ENCODE data around the gene ERP44.

Gene ERP44

DNA sequence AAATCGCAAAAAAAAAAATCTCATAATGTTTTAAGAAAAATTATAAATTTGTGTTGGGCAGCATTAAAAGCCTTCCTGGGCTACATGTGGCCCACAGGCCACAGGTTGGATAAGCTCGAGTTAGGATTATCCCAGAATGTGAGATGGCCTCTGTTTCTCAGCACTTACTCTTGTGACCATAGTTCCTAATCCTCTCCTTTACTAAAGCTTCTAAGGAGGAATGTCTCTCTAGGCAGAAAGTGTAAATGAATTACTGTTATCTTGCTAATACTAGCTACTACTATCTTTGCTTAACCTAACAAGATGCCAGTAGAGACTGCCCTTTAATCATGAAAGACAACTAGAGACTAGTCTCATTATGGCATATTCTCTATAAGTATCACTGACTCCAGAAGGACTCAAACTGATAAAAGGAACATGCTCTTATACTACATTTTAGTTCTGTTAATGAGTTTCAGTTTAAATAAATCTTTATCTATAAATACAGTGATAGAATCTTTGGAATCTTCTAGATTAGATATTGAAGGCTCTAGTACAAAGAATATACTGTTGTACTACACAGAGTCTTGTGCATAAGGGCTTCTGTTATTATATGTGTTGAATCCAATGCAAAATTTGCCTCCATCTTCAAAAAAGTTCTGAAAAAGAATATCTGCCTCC is 14.0 kb upstream of the ERP44 start:
- no peak overlapping the region for H3K27ac ChIP-seq (ENCODE audit: low read length)

GRCh38 chr9:100111235-100111634 is 12.4 kb upstream of the ERP44 start:
- H3K4me1 ChIP-seq (ENCODE audit: insufficient read depth, low read length): no peaks in the 10 kb centered on the region
- no peak for TF ChIP-seq EZH2 (IDR thresholded peaks at IDR 0.05; ENCODE audit: borderline replicate concordance, low read depth, low read length, severe bottlenecking)
- H3K36me3 ChIP-seq (ENCODE audit: insufficient read depth, low read length): peaks cover 30% of the 10 kb centered on the region; the same call in 1 of the 2 replicates
- no peak overlapping the region for H3K9ac ChIP-seq (ENCODE audit: low read depth, low read length)
- H3K27me3 ChIP-seq (ENCODE audit: insufficient read depth, low read length, poor library complexity): no peaks in the 10 kb centered on the region
- H3K79me2 ChIP-seq (ENCODE audit: insufficient read depth, low read length): peaks cover 3% of the 10 kb centered on the region; the same call in 1 of the 2 replicates
- no peak overlapping the region for H3K27ac ChIP-seq (ENCODE audit: low read length)
- H2AFZ ChIP-seq (ENCODE audit: low read depth, low read length): no peak overlapping the region
- H3K9me3 ChIP-seq (ENCODE audit: insufficient read depth, low read length, severe bottlenecking): no peaks in the 10 kb centered on the region
- no peak overlapping the region for H3K4me3 ChIP-seq (ENCODE audit: low read depth in 1 of 2, low read length in 2 of 2)
- DNase-seq: no peak
- H3K4me2 ChIP-seq (ENCODE audit: insufficient read depth, low read length): no peak overlapping the region
- H4K20me1 ChIP-seq (ENCODE audit: insufficient read depth, low read length): no peaks in the 10 kb centered on the region
- no peak for ATAC-seq (ENCODE audit: insufficient read depth, low read depth)

More for the DNA sequence above, 14.0 kb upstream of the ERP44 start:
- Histone ChIP-seq H3K9me3 (ENCODE audit: insufficient read depth, low read length, severe bottlenecking) (no peaks in the 10 kb centered on the region), H3K4me1 (ENCODE audit: insufficient read depth, low read length) (no peaks in the 10 kb centered on the region), H3K4me3 (ENCODE audit: low read depth in 1 of 2, low read length in 2 of 2) (no peak overlapping the region), H3K4me2 (ENCODE audit: insufficient read depth, low read length) (no peak overlapping the region), H2AFZ (ENCODE audit: low read depth, low read length) (no peak overlapping the region), H3K36me3 (ENCODE audit: insufficient read depth, low read length) (peaks cover 20% of the 10 kb centered on the region; the same call in 1 of the 2 replicates), H3K27me3 (ENCODE audit: insufficient read depth, low read length, poor library complexity) (no peaks in the 10 kb centered on the region), H4K20me1 (ENCODE audit: insufficient read depth, low read length) (no peaks in the 10 kb centered on the region), H3K9ac (ENCODE audit: low read depth, low read length) (no peak overlapping the region), H3K79me2 (ENCODE audit: insufficient read depth, low read length) (peaks cover 3% of the 10 kb centered on the region; the same call in 1 of the 2 replicates)
- TF ChIP-seq, protein P1, sequence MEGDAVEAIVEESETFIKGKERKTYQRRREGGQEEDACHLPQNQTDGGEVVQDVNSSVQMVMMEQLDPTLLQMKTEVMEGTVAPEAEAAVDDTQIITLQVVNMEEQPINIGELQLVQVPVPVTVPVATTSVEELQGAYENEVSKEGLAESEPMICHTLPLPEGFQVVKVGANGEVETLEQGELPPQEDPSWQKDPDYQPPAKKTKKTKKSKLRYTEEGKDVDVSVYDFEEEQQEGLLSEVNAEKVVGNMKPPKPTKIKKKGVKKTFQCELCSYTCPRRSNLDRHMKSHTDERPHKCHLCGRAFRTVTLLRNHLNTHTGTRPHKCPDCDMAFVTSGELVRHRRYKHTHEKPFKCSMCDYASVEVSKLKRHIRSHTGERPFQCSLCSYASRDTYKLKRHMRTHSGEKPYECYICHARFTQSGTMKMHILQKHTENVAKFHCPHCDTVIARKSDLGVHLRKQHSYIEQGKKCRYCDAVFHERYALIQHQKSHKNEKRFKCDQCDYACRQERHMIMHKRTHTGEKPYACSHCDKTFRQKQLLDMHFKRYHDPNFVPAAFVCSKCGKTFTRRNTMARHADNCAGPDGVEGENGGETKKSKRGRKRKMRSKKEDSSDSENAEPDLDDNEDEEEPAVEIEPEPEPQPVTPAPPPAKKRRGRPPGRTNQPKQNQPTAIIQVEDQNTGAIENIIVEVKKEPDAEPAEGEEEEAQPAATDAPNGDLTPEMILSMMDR (IDR thresholded peaks at IDR 0.05; ENCODE audit: borderline replicate concordance, extremely low read depth, low read length, poor library complexity, severe bottlenecking): no peak
- TF ChIP-seq EZH2 (IDR thresholded peaks at IDR 0.05; ENCODE audit: borderline replicate concordance, low read depth, low read length, severe bottlenecking): no peak
- no peak for DNase-seq
- ATAC-seq (ENCODE audit: insufficient read depth, low read depth): no peak

- Histone ChIP-seq H4K20me1 (ENCODE audit: insufficient read depth, low read length) (no peaks in the 10 kb centered on the region), H3K36me3 (ENCODE audit: insufficient read depth, low read length) (peaks cover 53% of the 10 kb centered on the region; the same call in 1 of the 2 replicates), H3K4me1 (ENCODE audit: insufficient read depth, low read length) (no peaks in the 10 kb centered on the region), H3K9ac (ENCODE audit: low read depth, low read length) (no peak overlapping the region), H3K4me2 (ENCODE audit: insufficient read depth, low read length) (no peak overlapping the region), H3K9me3 (ENCODE audit: insufficient read depth, low read length, severe bottlenecking) (no peaks in the 10 kb centered on the region), H3K79me2 (ENCODE audit: insufficient read depth, low read length) (no peaks in the 10 kb centered on the region), H3K4me3 (ENCODE audit: low read depth in 1 of 2, low read length in 2 of 2) (no peak overlapping the region), H3K27ac (ENCODE audit: low read length) (no peak overlapping the region), H3K27me3 (ENCODE audit: insufficient read depth, low read length, poor library complexity) (no peaks in the 10 kb centered on the region), H2AFZ (ENCODE audit: low read depth, low read length) (no peak overlapping the region)
- TF ChIP-seq, protein P1 (IDR thresholded peaks at IDR 0.05; ENCODE audit: borderline replicate concordance, extremely low read depth, low read length, poor library complexity, severe bottlenecking): no peak
- ATAC-seq (ENCODE audit: insufficient read depth, low read depth) (no peak), DNase-seq (no peak)
Measured at GRCh38 chr9:100108559-100108958, 9.8 kb upstream of the ERP44 start.

DNA sequence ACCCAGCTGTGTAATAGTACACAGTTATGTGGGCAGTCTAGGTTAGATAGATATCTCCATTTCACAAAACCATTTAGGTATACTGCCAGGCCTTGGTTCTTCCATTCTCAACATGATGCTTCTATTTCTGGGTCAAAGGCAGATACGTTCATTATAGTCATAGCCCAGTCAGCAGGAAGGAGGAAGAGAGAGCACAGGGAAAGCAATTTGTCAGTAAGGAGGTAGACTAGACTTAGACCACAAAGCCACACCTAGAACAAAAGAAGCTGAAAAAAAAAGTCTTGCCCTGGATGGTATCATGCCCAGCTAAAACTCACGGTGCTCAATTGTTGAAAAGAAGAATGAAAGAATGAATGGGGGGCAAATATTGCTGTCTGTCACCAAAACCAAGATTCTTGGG is 7.8 kb upstream of the ERP44 start:
- Histone ChIP-seq H3K9me3 (ENCODE audit: insufficient read depth, low read length, severe bottlenecking) (no peaks in the 10 kb centered on the region), H3K4me2 (ENCODE audit: insufficient read depth, low read length) (no peak overlapping the region), H3K27me3 (ENCODE audit: insufficient read depth, low read length, poor library complexity) (no peaks in the 10 kb centered on the region), H3K79me2 (ENCODE audit: insufficient read depth, low read length) (no peaks in the 10 kb centered on the region), H3K4me1 (ENCODE audit: insufficient read depth, low read length) (no peaks in the 10 kb centered on the region), H3K9ac (ENCODE audit: low read depth, low read length) (no peak overlapping the region), H3K27ac (ENCODE audit: low read length) (no peak overlapping the region), H2AFZ (ENCODE audit: low read depth, low read length) (no peak overlapping the region), H3K36me3 (ENCODE audit: insufficient read depth, low read length) (peaks cover 54% of the 10 kb centered on the region; the same call in 1 of the 2 replicates), H3K4me3 (ENCODE audit: low read depth in 1 of 2, low read length in 2 of 2) (no peak overlapping the region), H4K20me1 (ENCODE audit: insufficient read depth, low read length) (no peaks in the 10 kb centered on the region)
- no peak for DNase-seq
- TF ChIP-seq, protein P1 (IDR thresholded peaks at IDR 0.05; ENCODE audit: borderline replicate concordance, extremely low read depth, low read length, poor library complexity, severe bottlenecking): no peak
- TF ChIP-seq EZH2 (IDR thresholded peaks at IDR 0.05; ENCODE audit: borderline replicate concordance, low read depth, low read length, severe bottlenecking): no peak
- no peak for ATAC-seq (ENCODE audit: insufficient read depth, low read depth)
